ENCODE results near the gene HNRNPUL2. TPM values are rescaled to one million over a fixed set of nuclear protein-coding genes. Genes with fewer than 3 reads are reported as not detected.

The HNRNPUL2 gene
- polyA plus RNA-seq, 1 of the 3 experiments (the other 2 are of a cell fraction): 33.5 TPM

DNA sequence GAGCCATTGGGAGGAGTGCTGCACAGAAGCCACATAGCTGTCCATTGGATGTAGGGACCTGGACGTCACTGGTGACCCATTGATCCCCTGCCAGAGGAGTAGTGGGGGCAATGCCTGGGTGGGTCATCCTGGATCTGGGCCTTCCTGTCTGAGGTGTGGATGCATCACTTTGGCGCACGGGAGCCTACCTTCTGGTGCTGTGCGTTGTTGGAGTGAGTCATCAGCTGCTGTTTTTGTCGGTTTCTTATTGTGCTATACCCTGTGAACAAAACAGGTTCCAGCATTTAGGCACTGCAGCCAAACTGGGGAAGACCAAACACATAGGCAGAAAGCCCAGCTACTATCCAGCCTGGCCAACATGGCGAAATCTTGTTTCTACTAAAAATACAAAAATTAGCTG is 47.1 kb upstream of the HNRNPUL2 start:
- Histone ChIP-seq H4K20me1 (ENCODE audit: insufficient read depth) (no peaks in the 10 kb centered on the region), H3K4me1 (ENCODE audit: control insufficient read depth in 1 of 2, insufficient read depth in 2 of 2, low read depth in 1 of 2, low read length in 1 of 2) (peaks cover 0 to 15% of the 10 kb centered on the region in 2 experiments; a peak in 1 of 4 replicates), H3K9me3 (no peaks in the 10 kb centered on the region), H3F3A (replicated peaks; ENCODE audit: insufficient read depth) (peaks cover 19% of the 10 kb centered on the region), H2AFZ (ENCODE audit: low read depth) (no peak overlapping the region), H3K79me2 (ENCODE audit: insufficient read depth) (peaks cover 32% of the 10 kb centered on the region), H3K9ac (no peak overlapping the region), H3K36me3 (replicated peaks in 1 of 2; ENCODE audit: control insufficient read depth in 1 of 2, insufficient read depth in 2 of 2, low read length in 1 of 2) (peaks cover 0 to 6% of the 10 kb centered on the region in 2 experiments), H3K27me3 (ENCODE audit: insufficient read depth) (no peaks in the 10 kb centered on the region), H3K27ac (ENCODE audit: low read depth in 2 of 2, low read length in 1 of 2) (no peak overlapping the region), H3K4me2 (no peak overlapping the region), H3K4me3 (ENCODE audit: low read depth in 2 of 2, low read length in 1 of 2) (no peak overlapping the region), H3K9me2 (no peaks in the 10 kb centered on the region)
- TF ChIP-seq YY1 (IDR thresholded peaks at IDR 0.05; ENCODE audit: low read depth) (no peak), RAD21 (IDR thresholded peaks at IDR 0.05; ENCODE audit: low read length) (no peak), MAX (IDR thresholded peaks at IDR 0.05; ENCODE audit: low read depth) (no peak), GATA2 (CRISPR knock-in tag; IDR thresholded peaks at IDR 0.05) (no peak), TAF1 (IDR thresholded peaks at IDR 0.05; ENCODE audit: borderline replicate concordance, low read depth, low read length) (no peak), MEF2A (IDR thresholded peaks at IDR 0.05; ENCODE audit: borderline replicate concordance, low read depth) (no peak), EP300 (IDR thresholded peaks at IDR 0.05; ENCODE audit: borderline replicate concordance in 1 of 2, low read depth in 1 of 2, low read length in 1 of 2) (no peak), SMC3 (IDR thresholded peaks at IDR 0.05; ENCODE audit: low read depth, low read length) (no peak), RCOR1 (IDR thresholded peaks at IDR 0.05; ENCODE audit: low read length) (no peak), GABPA (IDR thresholded peaks at IDR 0.05; ENCODE audit: low read depth) (no peak), FOXJ3 (CRISPR knock-in tag; IDR thresholded peaks at IDR 0.05) (no peak), ELF1 (IDR thresholded peaks at IDR 0.05) (no peak), IRF3 (IDR thresholded peaks at IDR 0.05; ENCODE audit: low read depth, low read length) (no peak), POLR2AphosphoS5 (IDR thresholded peaks at IDR 0.05; ENCODE audit: low read depth, low read length) (no peak), SIN3A (IDR thresholded peaks at IDR 0.05; ENCODE audit: borderline replicate concordance, low read depth, low read length) (no peak), JUND (IDR thresholded peaks at IDR 0.05) (no peak)
- TF ChIP-seq, protein P1, sequence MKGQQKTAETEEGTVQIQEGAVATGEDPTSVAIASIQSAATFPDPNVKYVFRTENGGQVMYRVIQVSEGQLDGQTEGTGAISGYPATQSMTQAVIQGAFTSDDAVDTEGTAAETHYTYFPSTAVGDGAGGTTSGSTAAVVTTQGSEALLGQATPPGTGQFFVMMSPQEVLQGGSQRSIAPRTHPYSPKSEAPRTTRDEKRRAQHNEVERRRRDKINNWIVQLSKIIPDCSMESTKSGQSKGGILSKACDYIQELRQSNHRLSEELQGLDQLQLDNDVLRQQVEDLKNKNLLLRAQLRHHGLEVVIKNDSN (IDR thresholded peaks at IDR 0.05; ENCODE audit: borderline replicate concordance, low read depth): no peak
- TF ChIP-seq, protein P2, sequence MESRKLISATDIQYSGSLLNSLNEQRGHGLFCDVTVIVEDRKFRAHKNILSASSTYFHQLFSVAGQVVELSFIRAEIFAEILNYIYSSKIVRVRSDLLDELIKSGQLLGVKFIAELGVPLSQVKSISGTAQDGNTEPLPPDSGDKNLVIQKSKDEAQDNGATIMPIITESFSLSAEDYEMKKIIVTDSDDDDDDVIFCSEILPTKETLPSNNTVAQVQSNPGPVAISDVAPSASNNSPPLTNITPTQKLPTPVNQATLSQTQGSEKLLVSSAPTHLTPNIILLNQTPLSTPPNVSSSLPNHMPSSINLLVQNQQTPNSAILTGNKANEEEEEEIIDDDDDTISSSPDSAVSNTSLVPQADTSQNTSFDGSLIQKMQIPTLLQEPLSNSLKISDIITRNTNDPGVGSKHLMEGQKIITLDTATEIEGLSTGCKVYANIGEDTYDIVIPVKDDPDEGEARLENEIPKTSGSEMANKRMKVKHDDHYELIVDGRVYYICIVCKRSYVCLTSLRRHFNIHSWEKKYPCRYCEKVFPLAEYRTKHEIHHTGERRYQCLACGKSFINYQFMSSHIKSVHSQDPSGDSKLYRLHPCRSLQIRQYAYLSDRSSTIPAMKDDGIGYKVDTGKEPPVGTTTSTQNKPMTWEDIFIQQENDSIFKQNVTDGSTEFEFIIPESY (IDR thresholded peaks at IDR 0.05; ENCODE audit: borderline replicate concordance, low read depth): no peak
- TF ChIP-seq, protein P3, sequence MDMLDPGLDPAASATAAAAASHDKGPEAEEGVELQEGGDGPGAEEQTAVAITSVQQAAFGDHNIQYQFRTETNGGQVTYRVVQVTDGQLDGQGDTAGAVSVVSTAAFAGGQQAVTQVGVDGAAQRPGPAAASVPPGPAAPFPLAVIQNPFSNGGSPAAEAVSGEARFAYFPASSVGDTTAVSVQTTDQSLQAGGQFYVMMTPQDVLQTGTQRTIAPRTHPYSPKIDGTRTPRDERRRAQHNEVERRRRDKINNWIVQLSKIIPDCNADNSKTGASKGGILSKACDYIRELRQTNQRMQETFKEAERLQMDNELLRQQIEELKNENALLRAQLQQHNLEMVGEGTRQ (IDR thresholded peaks at IDR 0.05; ENCODE audit: borderline replicate concordance, low read depth, low read length): no peak
- CTCF ChIA-PET: interaction anchor here (9.8 kb wide), 1 partner anchor 12 kb away, joined by 130 read pairs; the partner anchor contains the start of gene TMEM179B
- DNase-seq: no peak
- 94% methylated on average over 6 of the region's 6 CpGs for WGBS (ENCODE audit: low lambda C conversion rate)
- POLR2A ChIA-PET: interaction anchor here (1.7 to 1.8 kb wide), 2 partner anchors 12 to 20 kb away, joined by 5 to 8 read pairs; partner anchors contain the start of gene ZBTB3

Data from SK-N-SH (cell line).